ENCODE data around the gene MAN1A1.

MAN1A1 gene

DNA sequence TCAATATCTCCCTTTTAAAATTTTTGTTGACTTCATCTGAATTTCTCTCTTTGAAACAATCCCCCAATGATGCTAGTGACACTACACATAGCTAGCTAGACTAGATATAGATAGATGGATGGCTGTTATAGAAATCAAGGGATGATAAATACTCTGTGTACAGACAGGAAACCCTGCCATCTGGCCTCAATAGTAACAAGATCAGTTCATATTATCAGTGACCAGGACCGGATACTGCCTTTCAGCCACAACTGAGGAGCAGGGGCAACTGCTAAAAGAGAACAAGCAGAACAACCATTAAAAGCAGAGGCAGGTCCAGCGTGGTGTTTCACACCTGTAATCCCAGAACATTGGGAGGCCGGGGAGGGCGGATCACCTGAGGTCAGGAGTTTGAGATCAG lies 152.8 kb downstream of the MAN1A1 start:
- Histone ChIP-seq H3K9me3 (ENCODE audit: control insufficient read depth, insufficient read depth, low read depth, low read length) (no peaks in the 10 kb centered on the region), H3K4me1 (ENCODE audit: control insufficient read depth, insufficient read depth, low read length) (no peaks in the 10 kb centered on the region), H3K36me3 (ENCODE audit: control insufficient read depth in 2 of 2, insufficient read depth in 1 of 2, low read length in 2 of 2) (peaks cover 3 to 39% of the 10 kb centered on the region in 2 experiments; a peak in 2 of 3 replicates), H3K4me3 (ENCODE audit: low read depth, low read length) (no peak overlapping the region), H3K27ac (ENCODE audit: extremely low read depth, low read depth, low read length) (no peak overlapping the region)
- ChIA-PET CTCF (interaction anchor here (0.6 kb wide), 1 partner anchor 381 kb away, joined by 3 read pairs; no protein-coding TSS in a partner anchor), POLR2A (no interaction called here)
- TF ChIP-seq, protein P1, sequence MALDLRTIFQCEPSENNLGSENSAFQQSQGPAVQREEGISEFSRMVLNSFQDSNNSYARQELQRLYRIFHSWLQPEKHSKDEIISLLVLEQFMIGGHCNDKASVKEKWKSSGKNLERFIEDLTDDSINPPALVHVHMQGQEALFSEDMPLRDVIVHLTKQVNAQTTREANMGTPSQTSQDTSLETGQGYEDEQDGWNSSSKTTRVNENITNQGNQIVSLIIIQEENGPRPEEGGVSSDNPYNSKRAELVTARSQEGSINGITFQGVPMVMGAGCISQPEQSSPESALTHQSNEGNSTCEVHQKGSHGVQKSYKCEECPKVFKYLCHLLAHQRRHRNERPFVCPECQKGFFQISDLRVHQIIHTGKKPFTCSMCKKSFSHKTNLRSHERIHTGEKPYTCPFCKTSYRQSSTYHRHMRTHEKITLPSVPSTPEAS (tag by site-specific recombination; IDR thresholded peaks at IDR 0.05), result no peak
- TF ChIP-seq ZNF184 (tag by site-specific recombination; IDR thresholded peaks at IDR 0.05) (no peak), ZNF175 (tag by site-specific recombination; IDR thresholded peaks at IDR 0.05) (no peak), ZNF76 (tag by site-specific recombination; IDR thresholded peaks at IDR 0.05; ENCODE audit: borderline replicate concordance, low read depth) (no peak), ZNF664 (tag by site-specific recombination; IDR thresholded peaks at IDR 0.05) (no peak), ZBTB8A (tag by site-specific recombination; IDR thresholded peaks at IDR 0.05) (no peak), TCF7L2 (IDR thresholded peaks at IDR 0.05; ENCODE audit: borderline replicate concordance, low read depth, low read length) (no peak), ZNF510 (tag by site-specific recombination; IDR thresholded peaks at IDR 0.05; ENCODE audit: insufficient replicate concordance) (no peak), ZBTB11 (tag by site-specific recombination; conservative IDR thresholded peaks at IDR 0.05; ENCODE audit: low read depth) (no peak), ZNF830 (tag by site-specific recombination; IDR thresholded peaks at IDR 0.05; ENCODE audit: low read depth) (no peak), GLIS2 (tag by site-specific recombination; IDR thresholded peaks at IDR 0.05) (no peak)
- TF ChIP-seq, protein P2, sequence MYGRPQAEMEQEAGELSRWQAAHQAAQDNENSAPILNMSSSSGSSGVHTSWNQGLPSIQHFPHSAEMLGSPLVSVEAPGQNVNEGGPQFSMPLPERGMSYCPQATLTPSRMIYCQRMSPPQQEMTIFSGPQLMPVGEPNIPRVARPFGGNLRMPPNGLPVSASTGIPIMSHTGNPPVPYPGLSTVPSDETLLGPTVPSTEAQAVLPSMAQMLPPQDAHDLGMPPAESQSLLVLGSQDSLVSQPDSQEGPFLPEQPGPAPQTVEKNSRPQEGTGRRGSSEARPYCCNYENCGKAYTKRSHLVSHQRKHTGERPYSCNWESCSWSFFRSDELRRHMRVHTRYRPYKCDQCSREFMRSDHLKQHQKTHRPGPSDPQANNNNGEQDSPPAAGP (tag by site-specific recombination; IDR thresholded peaks at IDR 0.05), result no peak
- TF ChIP-seq, protein P3, sequence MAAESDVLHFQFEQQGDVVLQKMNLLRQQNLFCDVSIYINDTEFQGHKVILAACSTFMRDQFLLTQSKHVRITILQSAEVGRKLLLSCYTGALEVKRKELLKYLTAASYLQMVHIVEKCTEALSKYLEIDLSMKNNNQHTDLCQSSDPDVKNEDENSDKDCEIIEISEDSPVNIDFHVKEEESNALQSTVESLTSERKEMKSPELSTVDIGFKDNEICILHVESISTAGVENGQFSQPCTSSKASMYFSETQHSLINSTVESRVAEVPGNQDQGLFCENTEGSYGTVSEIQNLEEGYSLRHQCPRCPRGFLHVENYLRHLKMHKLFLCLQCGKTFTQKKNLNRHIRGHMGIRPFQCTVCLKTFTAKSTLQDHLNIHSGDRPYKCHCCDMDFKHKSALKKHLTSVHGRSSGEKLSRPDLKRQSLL (tag by site-specific recombination; IDR thresholded peaks at IDR 0.05), result no peak

- Histone ChIP-seq H3K9me3 (ENCODE audit: control insufficient read depth, insufficient read depth, low read depth, low read length) (no peaks in the 10 kb centered on the region), H3K4me3 (ENCODE audit: low read depth, low read length) (no peak overlapping the region), H3K36me3 (ENCODE audit: control insufficient read depth in 2 of 2, insufficient read depth in 1 of 2, low read length in 2 of 2) (peaks cover 3 to 32% of the 10 kb centered on the region in 2 experiments; a peak in 2 of 3 replicates), H3K4me1 (ENCODE audit: control insufficient read depth, insufficient read depth, low read length) (no peaks in the 10 kb centered on the region), H3K27ac (ENCODE audit: extremely low read depth, low read depth, low read length) (no peak overlapping the region)
- CTCF ChIA-PET, result interaction anchor here (0.9 kb wide), 1 partner anchor 47 kb away, joined by 3 read pairs; no protein-coding TSS in a partner anchor
- POLR2A ChIA-PET, result no interaction called here
- TF ChIP-seq ZBTB44 (tag by site-specific recombination; IDR thresholded peaks at IDR 0.05) (no peak), KLF10 (tag by site-specific recombination; IDR thresholded peaks at IDR 0.05) (no peak), ZEB2 (tag by site-specific recombination; IDR thresholded peaks at IDR 0.05) (no peak), ZBTB48 (tag by site-specific recombination; IDR thresholded peaks at IDR 0.05) (no peak), ZNF175 (tag by site-specific recombination; IDR thresholded peaks at IDR 0.05) (no peak), ZNF280C (tag by site-specific recombination; IDR thresholded peaks at IDR 0.05) (no peak), ZBTB49 (tag by site-specific recombination; IDR thresholded peaks at IDR 0.05; ENCODE audit: low read depth) (no peak), ZFP37 (tag by site-specific recombination; IDR thresholded peaks at IDR 0.05) (no peak), SP2 (tag by site-specific recombination; IDR thresholded peaks at IDR 0.05) (no peak), ZNF585B (tag by site-specific recombination; IDR thresholded peaks at IDR 0.05) (no peak)
Measured at GRCh38 chr6:119195848-119196247, 153.7 kb downstream of the MAN1A1 start.

All from HEK293 (cell line).